Heart right ventricle (tissue), 16 donors: ENCODE results near the gene TMEM221. TPM values are rescaled to one million over a fixed set of nuclear protein-coding genes. Genes with fewer than 3 reads are reported as not detected.

Experiments
- ATAC-seq, 8 donors: fragments of 200-7000 bp; cut with Tn5 transposase; one replicate each; pipeline ENCODE4 v1.9.1; 2020; ENCODE audit warnings: mild to moderate bottlenecking in 8 of 8, moderate library complexity in 8 of 8, moderate number of reproducible peaks in 1 of 8
- DNase-seq, 2 donors: peaks; one replicate each; pipeline ENCODE4 v3.0.0-alpha.2; 2020
- H3K27ac ChIP-seq, 10 donors: fragments of 200-600 bp; sonication (generic) in 2 of 10; one replicate each; pipeline versions ENCODE4 v1.5.0 to v1.8.0; 2020 to 2022; ENCODE audit warnings: mild to moderate bottlenecking in 3 of 10
- H3K27me3 ChIP-seq, 7 donors: fragments of 200-600 bp; one replicate each; pipeline ENCODE4 v1.8.0; 2021 to 2022; ENCODE audit warnings: mild to moderate bottlenecking in 2 of 7
- H3K36me3 ChIP-seq, 9 donors: fragments of 200-600 bp; sonication (generic) in 1 of 9; one replicate each; pipeline versions ENCODE4 v1.5.0 to v1.8.0; 2020 to 2022; ENCODE audit warnings: mild to moderate bottlenecking in 2 of 9
- H3K4me1 ChIP-seq, 9 donors: fragments of 200-600 bp; sonication (generic) in 1 of 9; one replicate each; pipeline versions ENCODE4 v1.5.0 to v1.8.0; 2020 to 2022; ENCODE audit warnings: mild to moderate bottlenecking in 4 of 9
- H3K4me3 ChIP-seq, 10 donors: fragments of 200-600 bp; sonication (generic) in 2 of 10; one replicate each; pipeline versions ENCODE4 v1.5.0 to v1.8.0; 2020 to 2022; ENCODE audit warnings: mild to moderate bottlenecking in 7 of 10, moderate library complexity in 2 of 10
- H3K9me3 ChIP-seq, 11 donors: fragments of 200-600 bp in 10 of 11; sonication (generic) in 2 of 11; one replicate each; pipeline versions ENCODE4 v1.5.0 to v1.8.0; 2013 to 2022; ENCODE audit warnings: mild to moderate bottlenecking in 2 of 11, control low read depth in 1 of 11, moderate library complexity in 1 of 11
- CTCF ChIP-seq, 9 donors: fragments of 200-600 bp; sonication (generic) in 2 of 9; IDR thresholded peaks; one replicate each; pipeline versions ENCODE4 v1.5.0 to v1.8.0; 2021 to 2022; ENCODE audit warnings: antibody characterized with exemption in 9 of 9, mild to moderate bottlenecking in 5 of 9, moderate library complexity in 1 of 9
- WGBS, 2 donors: extraction: QIAGEN DNeasy Blood & Tissue Kit; methylation state at CpG; one replicate each; pipeline ENCODE4 v1.1.7; 2013; ENCODE audit warnings: inconsistent platforms in 1 of 2; 5-methylcytosine and 5-hydroxymethylcytosine counted together
- intact Hi-C, 10 donors: fragments of 100-400 bp; cut with DNase I; formaldehyde crosslinking; loops; one replicate each; pipeline versions ENCODE4 v1.11.1 to v1.14.2; 2022
- polyA plus RNA-seq, 2 donors: library from polyadenylated mRNA; stranded (reverse); fragments of 200-250 nt; gene quantifications; one replicate each; pipeline ENCODE4 v1.2.3, GENCODE V29; 2013
- total RNA-seq, 10 donors: library from RNA; stranded (reverse); fragmentation: NEBNext Ultra II Directional in 3 of 10; extraction: Animal tissue kit (Norgen Biotek cat#: 25700) in 3 of 10; gene quantifications; one replicate each; pipeline versions ENCODE4 v1.2.1 to v1.2.4, GENCODE V29; 2021 to 2023
- donor health status: Arrhythmogenic right ventricular cardiomyopathy.
- donor health status: ischemic (EF 13 %, LVEDD 7.1; RV severe dilation, severe dysfunction).
- donor health status: healthy with polysubstance abuse.
- donor health status: DM: no; HTN: yes; CAD: no.
- donor health status: DM: no; HTN: no; CAD: no.
- donor health status: ischemic (EF 25% LVEDD 6.9; RV normal size, moderate dysfunction).
- donor health status: ischemic (EF 25% LVEDD 5.7; RV mildly dilated, moderate dysfunction).
- donor health status: healthy.
- donor health status: DM: yes; HTN: yes; CAD: no.
- donor health status: Ischemic cardiomyopathy.
- donor health status: ischemic (EF 35%, LVEDD 5.7; RV mildly dilated, moderate dysfunction).
- donor health status: nonischemic (EF 11% LVEDD 7.7; RV severe dilation, severe dysfunction).
- donor health status: DM: yes; HTN: yes; CAD: no.
- donor health status: PGD.
- donor health status: ischemic (EF 29% LVEDD 5.4; RV normal size, mild dysfunction).
- donor health status: nonischemic (EF 23%, LVEDD 6.1; RV moderate dilation, normal function).

The TMEM221 gene
- total and polyA plus RNA-seq, 12 donors: 0.03 to 0.20 (median 0.12) TPM; not detected in 9

- H3K9me3 ChIP-seq: peaks cover 0 to 12% (median 0%) of the 10 kb centered on the region in 11 donors
- intact Hi-C loops: no loop called here
- H3K4me1 ChIP-seq: no peaks in the 10 kb centered on the region
- no peak overlapping the region for H3K4me3 ChIP-seq
- peaks cover 0 to 8% (median 0%) of the 10 kb centered on the region in 9 donors for H3K36me3 ChIP-seq
- DNase-seq (no peak), ATAC-seq (no peak)
- H3K27me3 ChIP-seq: no peaks in the 10 kb centered on the region
- H3K27ac ChIP-seq: no peak overlapping the region
- WGBS, 2 donors: 85 to 86% methylated on average over 7 of the region's 7 CpGs
- no peak for TF ChIP-seq CTCF (IDR thresholded peaks at IDR 0.05)
These were observed 11.6 kb downstream of the TMEM221 start for GRCh38 chr19:17436874-17437267.

GRCh38 chr19:17436094-17436873, 12.2 kb downstream of the TMEM221 start:
- intact Hi-C loops: no loop called here

GRCh38 chr19:17435218-17435617, 13.2 kb downstream of the TMEM221 start:
- Histone ChIP-seq H3K9me3 (peaks cover 0 to 5% (median 0%) of the 10 kb centered on the region in 11 donors), H3K36me3 (peaks cover 0 to 8% (median 0%) of the 10 kb centered on the region in 9 donors), H3K27ac (no peak overlapping the region), H3K4me1 (no peaks in the 10 kb centered on the region), H3K27me3 (no peaks in the 10 kb centered on the region), H3K4me3 (no peak overlapping the region)
- intact Hi-C loops: no loop called here
- TF ChIP-seq CTCF (IDR thresholded peaks at IDR 0.05): no peak
- no peak for ATAC-seq
- WGBS, 2 donors: 83 to 85% methylated on average over 7 of the region's 7 CpGs
- DNase-seq: no peak

More at GRCh38 chr19:17436094-17436873, 12.2 kb downstream of the TMEM221 start:
- no peaks in the 10 kb centered on the region for H3K27me3 ChIP-seq
- TF ChIP-seq CTCF (IDR thresholded peaks at IDR 0.05): no peak
- peaks cover 0 to 7% (median 0%) of the 10 kb centered on the region in 11 donors for H3K9me3 ChIP-seq
- H3K4me3 ChIP-seq: no peak overlapping the region
- 95 to 98% methylated on average over 25 of the region's 25 CpGs for WGBS, 2 donors
- DNase-seq (no peak), ATAC-seq (no peak)
- peaks cover 0 to 8% (median 0%) of the 10 kb centered on the region in 9 donors for H3K36me3 ChIP-seq
- H3K27ac ChIP-seq: no peak overlapping the region
- no peaks in the 10 kb centered on the region for H3K4me1 ChIP-seq

- ATAC-seq (no peak), DNase-seq (no peak)
- 92 to 93% methylated on average over 7 of the region's 7 CpGs for WGBS, 2 donors
- H3K4me3 ChIP-seq: no peak overlapping the region
- TF ChIP-seq CTCF (IDR thresholded peaks at IDR 0.05): no peak
- peaks cover 0 to 8% (median 0%) of the 10 kb centered on the region in 9 donors for H3K36me3 ChIP-seq
- peaks cover 0 to 5% (median 0%) of the 10 kb centered on the region in 11 donors for H3K9me3 ChIP-seq
- H3K4me1 ChIP-seq: no peaks in the 10 kb centered on the region
- intact Hi-C loops: loop anchor here in 1 of 10 donors (5.0 kb wide), 1 partner anchor 361 kb away; no protein-coding TSS in a partner anchor
- no peaks in the 10 kb centered on the region for H3K27me3 ChIP-seq
- no peak overlapping the region for H3K27ac ChIP-seq
These were observed 17.1 kb downstream of the TMEM221 start for GRCh38 chr19:17431417-17431816.
